HepG2 (cell line): ENCODE data around the gene DCLRE1C. TPM values are rescaled to one million over a fixed set of nuclear protein-coding genes. Genes with fewer than 3 reads are reported as not detected.

Experiments used
- ATAD3A ChIP-seq: sonication (generic); formaldehyde crosslinking; IDR thresholded peaks from 2 replicates; pipeline ENCODE4 v1.4.0; 2020; ENCODE audit warnings: missing genetic modification reagents
- CHD2 ChIP-seq: IDR thresholded peaks from 2 replicates; pipeline ENCODE4 v1.6.1; 2011; ENCODE audit warnings: low read depth, low read length, improper control_type of control experiment
- DNMT1 ChIP-seq: sonication (generic); formaldehyde crosslinking; IDR thresholded peaks from 2 replicates; pipeline ENCODE4 v1.5.1; 2020; ENCODE audit warnings: mild to moderate bottlenecking, missing genetic modification reagents
- DPF2 ChIP-seq: sonication (generic); formaldehyde crosslinking; IDR thresholded peaks from 2 replicates; pipeline ENCODE4 v1.4.0; 2020; ENCODE audit warnings: mild to moderate bottlenecking, low read depth, missing genetic modification reagents, borderline replicate concordance
- ETV5 ChIP-seq: IDR thresholded peaks from 2 replicates; pipeline ENCODE4 v1.6.1; 2018; ENCODE audit warnings: missing biosample characterization, missing genetic modification reagents, inconsistent platforms, borderline replicate concordance
- HCFC1 ChIP-seq: fragments of 150-350 bp; IDR thresholded peaks from 2 replicates; pipeline ENCODE4 v1.6.1; 2014; ENCODE audit warnings: low read depth, low read length
- HNF4G ChIP-seq, 2 experiments: sonication (generic) in 1 of 2; formaldehyde crosslinking in 1 of 2; IDR thresholded peaks; 2 replicates each; pipeline versions ENCODE4 v1.4.0 to v1.6.1; 2011 to 2020; ENCODE audit warnings: borderline replicate concordance in 2 of 2, low read depth in 2 of 2, mild to moderate bottlenecking in 2 of 2, low read length in 1 of 2, missing genetic modification reagents in 1 of 2, moderate library complexity in 1 of 2
- HNRNPK ChIP-seq: fragments of 200-400 bp; formaldehyde crosslinking; IDR thresholded peaks from 2 replicates; pipeline ENCODE4 v1.6.1; 2018; ENCODE audit warnings: low read length, low read depth, moderate library complexity, mild to moderate bottlenecking; ENCODE audit not compliant: poor library complexity, severe bottlenecking
- PRPF4 ChIP-seq: fragments of 200-400 bp; formaldehyde crosslinking; IDR thresholded peaks from 2 replicates; pipeline ENCODE4 v1.6.1; 2016; ENCODE audit warnings: low read length, low read depth; ENCODE audit not compliant: poor library complexity, severe bottlenecking
- SAP130 ChIP-seq: IDR thresholded peaks from 2 replicates; pipeline ENCODE4 v1.6.1; 2016; ENCODE audit warnings: low read depth
- SYNCRIP ChIP-seq: fragments of 200-400 bp; formaldehyde crosslinking; IDR thresholded peaks from 2 replicates; pipeline ENCODE4 v1.6.1; 2018; ENCODE audit warnings: mild to moderate bottlenecking, low read depth, low read length; ENCODE audit not compliant: insufficient read depth
- TEAD2 ChIP-seq: sonication (generic); formaldehyde crosslinking; IDR thresholded peaks from 2 replicates; pipeline ENCODE4 v1.9.0; 2021; ENCODE audit warnings: missing genetic modification reagents
- TMF1 ChIP-seq: sonication (generic); formaldehyde crosslinking; IDR thresholded peaks from 2 replicates; pipeline ENCODE4 v1.8.1; 2022; ENCODE audit warnings: low read depth, missing genetic modification reagents
- ZBTB42 ChIP-seq: sonication (generic); formaldehyde crosslinking; IDR thresholded peaks from 2 replicates; pipeline ENCODE4 v1.5.0; 2020; ENCODE audit warnings: mild to moderate bottlenecking, missing genetic modification reagents
- ZBTB7B ChIP-seq: sonication (generic); formaldehyde crosslinking; IDR thresholded peaks from 2 replicates; pipeline ENCODE4 v1.4.0; 2020; ENCODE audit warnings: missing genetic modification reagents
- ZFP90 ChIP-seq: sonication (generic); formaldehyde crosslinking; IDR thresholded peaks from 2 replicates; pipeline ENCODE4 v1.8.0; 2022; ENCODE audit warnings: missing genetic modification reagents, mild to moderate bottlenecking, inconsistent platforms, borderline replicate concordance
- ZNF260 ChIP-seq: sonication (generic); formaldehyde crosslinking; IDR thresholded peaks from 2 replicates; pipeline ENCODE4 v1.4.0; 2020; ENCODE audit warnings: missing genetic modification reagents, low read depth, mild to moderate bottlenecking, borderline replicate concordance
- ZNF30 ChIP-seq: sonication (generic); formaldehyde crosslinking; IDR thresholded peaks from 2 replicates; pipeline ENCODE4 v1.5.0; 2020; ENCODE audit warnings: mild to moderate bottlenecking, missing genetic modification reagents
- ZNF317 ChIP-seq: sonication (generic); formaldehyde crosslinking; IDR thresholded peaks from 2 replicates; pipeline ENCODE4 v1.5.0; 2020; ENCODE audit warnings: mild to moderate bottlenecking, missing genetic modification reagents
- ZNF574 ChIP-seq: sonication (generic); formaldehyde crosslinking; IDR thresholded peaks from 2 replicates; pipeline ENCODE4 v1.4.0; 2020; ENCODE audit warnings: missing genetic modification reagents
- ZNF598 ChIP-seq: sonication (generic); formaldehyde crosslinking; IDR thresholded peaks from 2 replicates; pipeline ENCODE4 v1.5.1; 2020; ENCODE audit warnings: mild to moderate bottlenecking, missing genetic modification reagents, borderline replicate concordance
- polyA plus RNA-seq, 8 experiments: library from polyadenylated mRNA; depleted of rRNA in 3 of 8; stranded (reverse) in 7 of 8; unstranded in 1 of 8; fragments of >200 nt; fragmentation: Illumina TruSeq in 4 of 8; extraction: Trizol in 4 of 8; gene quantifications; 2 replicates each; pipeline versions ENCODE4 v1.2.1 to v1.2.3, GENCODE V29; 2011 to 2016; ENCODE audit warnings: low read depth in 4 of 8, missing spikeins in 1 of 8, mixed read lengths in 1 of 8; ENCODE audit not compliant: insufficient read depth in 1 of 8
- total RNA-seq, 5 experiments: library from RNA; depleted of rRNA; stranded (reverse); fragments of >200 nt; fragmentation: Illumina TruSeq; extraction: Trizol; gene quantifications; 2 replicates each; pipeline ENCODE4 v1.2.3, GENCODE V29; 2016; ENCODE audit warnings: low read depth in 1 of 5
- TF ChIP-seq, protein P1 (sequence below): sonication (generic); formaldehyde crosslinking; IDR thresholded peaks from 2 replicates; pipeline ENCODE4 v1.8.1; 2023; ENCODE audit warnings: mild to moderate bottlenecking, missing genetic modification reagents

DCLRE1C gene
- total and polyA plus RNA-seq, 2 of the 13 experiments (the other 11 are each of a cell fraction or from before 2014, with no cell fraction given) = 3.0 to 10.3 TPM

GRCh38 chr10:14878266-14879123 is 75.4 kb downstream of the DCLRE1C start, which contains the start of gene SUV39H2 (continued):
- TF ChIP-seq ZFP90 (CRISPR knock-in tag) (0 out of 2 replicates have a peak, but pooled peaks have one; percentile 52), ETV5 (CRISPR knock-in tag) (peak; percentile 38; the same call in 1 of the 2 replicates), ZNF317 (peak; percentile 51; the same call in 1 of the 2 replicates), PRPF4 (no peak), ATAD3A (CRISPR knock-in tag) (0 out of 2 replicates have a peak, but pooled peaks have one; percentile 51), SAP130 (CRISPR knock-in tag) (peak; percentile 82), CHD2 (peak; percentile 90), DNMT1 (CRISPR knock-in tag) (no peak; the same call in 1 of the 2 replicates), HNF4G (IDR thresholded peaks at IDR 0.05; ENCODE audit: borderline replicate concordance, low read depth, low read length) (peak; percentile 5; the same call in 1 of the 2 replicates), HNF4G (CRISPR knock-in tag; IDR thresholded peaks at IDR 0.05; ENCODE audit: borderline replicate concordance, low read depth) (no peak), ZNF598 (CRISPR knock-in tag) (peak; percentile 86; the same call in 1 of the 2 replicates), HCFC1 (0 out of 2 replicates have a peak, but pooled peaks have one; percentile 26), ZNF260 (CRISPR knock-in tag) (no peak), DPF2 (CRISPR knock-in tag) (no peak), ZBTB42 (CRISPR knock-in tag) (0 out of 2 replicates have a peak, but pooled peaks have one; percentile 29), ZNF30 (CRISPR knock-in tag) (no peak), TEAD2 (CRISPR knock-in tag) (no peak), ZNF574 (CRISPR knock-in tag) (peak; percentile 81), SYNCRIP (no peak), TMF1 (CRISPR knock-in tag) (peak; percentile 61; the same call in 1 of the 2 replicates), HNRNPK (peak; percentile 67), ZBTB7B (peak; percentile 85)
- TF ChIP-seq, protein P1, sequence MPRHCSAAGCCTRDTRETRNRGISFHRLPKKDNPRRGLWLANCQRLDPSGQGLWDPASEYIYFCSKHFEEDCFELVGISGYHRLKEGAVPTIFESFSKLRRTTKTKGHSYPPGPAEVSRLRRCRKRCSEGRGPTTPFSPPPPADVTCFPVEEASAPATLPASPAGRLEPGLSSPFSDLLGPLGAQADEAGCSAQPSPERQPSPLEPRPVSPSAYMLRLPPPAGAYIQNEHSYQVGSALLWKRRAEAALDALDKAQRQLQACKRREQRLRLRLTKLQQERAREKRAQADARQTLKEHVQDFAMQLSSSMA (CRISPR knock-in tag) = no peak; the same call in 1 of the 2 replicates
